Stomach (tissue), 9 donors: Measurements from ENCODE around the gene ANKS1B. TPM values are rescaled to one million over a fixed set of nuclear protein-coding genes. Genes with fewer than 3 reads are reported as not detected.

ENCODE experiments used
- DNase-seq, 2 donors: peaks; one replicate each; pipeline versions ENCODE4 v3.0.0 to v3.0.0-alpha.2; 2013 to 2019
- H3K27ac ChIP-seq, 5 donors: fragments of 200-600 bp in 4 of 5; sonication (generic) in 4 of 5; one replicate each; pipeline ENCODE4 v1.5.1; 2013 to 2019; ENCODE audit warnings: mild to moderate bottlenecking in 1 of 5, moderate library complexity in 1 of 5
- H3K27me3 ChIP-seq, 3 donors: fragments of 200-600 bp; sonication (generic); one replicate each; pipeline ENCODE4 v1.5.1; 2017 to 2019; ENCODE audit warnings: mixed run types in 1 of 3
- H3K36me3 ChIP-seq, 4 donors: fragments of 200-600 bp; sonication (generic); 1 replicate in 3 of 4; 2 replicates in 1 of 4; pipeline ENCODE4 v1.5.1; 2016 to 2019
- H3K4me1 ChIP-seq, 4 donors: fragments of 200-600 bp; sonication (generic); one replicate each; pipeline ENCODE4 v1.5.1; 2016 to 2019
- H3K4me3 ChIP-seq, 4 donors: fragments of 200-600 bp; sonication (generic) in 3 of 4; one replicate each; pipeline ENCODE4 v1.5.1; 2016 to 2019; ENCODE audit warnings: mild to moderate bottlenecking in 1 of 4
- H3K9me3 ChIP-seq, 4 donors: fragments of 200-600 bp; sonication (generic); one replicate each; pipeline ENCODE4 v1.5.1; 2016 to 2019
- CTCF ChIP-seq, 7 experiments: fragments of 450-650 bp in 4 of 7; fragments of 200-600 bp in 3 of 7; sonication (generic) in 3 of 7; IDR thresholded peaks; one replicate each; pipeline ENCODE4 v1.5.1; 2016 to 2019; ENCODE audit warnings: antibody characterized with exemption in 7 of 7, control low read depth in 2 of 7, mild to moderate bottlenecking in 1 of 7
- EP300 ChIP-seq: sonication (generic); formaldehyde crosslinking; IDR thresholded peaks from one replicate; pipeline ENCODE4 v1.6.1; 2017; ENCODE audit warnings: antibody characterized with exemption
- POLR2A ChIP-seq, 4 donors: fragments of 450-650 bp; IDR thresholded peaks; one replicate each; pipeline ENCODE4 v1.6.1; 2016; ENCODE audit warnings: antibody characterized with exemption in 4 of 4, control low read depth in 2 of 4, mild to moderate bottlenecking in 1 of 4, moderate library complexity in 1 of 4
- POLR2AphosphoS5 ChIP-seq, 3 donors: sonication (generic); formaldehyde crosslinking; IDR thresholded peaks; one replicate each; pipeline ENCODE4 v1.6.1; 2016; ENCODE audit warnings: antibody characterized with exemption in 3 of 3
- WGBS, 5 donors: extraction: QIAGEN DNeasy Blood & Tissue Kit in 3 of 5; methylation state at CpG; one replicate each; pipeline versions ENCODE4 v1.1.5 to v1.1.7; 2013 to 2018; 5-methylcytosine and 5-hydroxymethylcytosine counted together
- intact Hi-C: fragments of 100-400 bp; cut with DNase I; formaldehyde crosslinking; loops from one replicate; pipeline ENCODE4 v1.15.1; 2023; ENCODE audit warnings: low total_unique reads
- polyA plus RNA-seq, 3 donors: library from polyadenylated mRNA; stranded (reverse); fragments of 200-250 nt; gene quantifications; one replicate each; pipeline ENCODE4 v1.2.3, GENCODE V29; 2013
- total RNA-seq, 5 donors: library from RNA; depleted of rRNA; stranded (reverse); fragments of >200 nt; gene quantifications; one replicate each; pipeline versions ENCODE4 v1.1.0 to v1.2.3, GENCODE V29; 2014 to 2016
- donor health status: healthy with polysubstance abuse.
- donor health status: Bipolar disorder and iron deficiency.
- donor health status: healthy.

ANKS1B gene
- total and polyA plus RNA-seq, 8 donors = 0.73 to 26.8 (median 2.2) TPM; not detected in 2

GRCh38 chr12:98735821-98736220, 1248.9 kb downstream of the ANKS1B start:
- no peak overlapping the region for H3K27ac ChIP-seq
- H3K9me3 ChIP-seq = no peaks in the 10 kb centered on the region
- 92 to 97% (median 95%) methylated on average over 6 of the region's 6 CpGs for WGBS, 5 donors
- DNase-seq = no peak
- peaks cover 0 to 11% (median 3%) of the 10 kb centered on the region in 4 donors for H3K4me1 ChIP-seq
- H3K27me3 ChIP-seq = no peaks in the 10 kb centered on the region
- intact Hi-C loops = no loop called here
- TF ChIP-seq CTCF (IDR thresholded peaks at IDR 0.05) (no peak), POLR2A (IDR thresholded peaks at IDR 0.05) (no peak), EP300 (no peak), POLR2AphosphoS5 (IDR thresholded peaks at IDR 0.05) (no peak)
- H3K36me3 ChIP-seq = peaks cover 0 to 55% (median 44%) of the 10 kb centered on the region in 4 donors
- H3K4me3 ChIP-seq = no peak overlapping the region

- Histone ChIP-seq H3K27me3 (no peaks in the 10 kb centered on the region), H3K36me3 (peaks cover 3 to 75% (median 62%) of the 10 kb centered on the region in 4 donors), H3K4me1 (peaks cover 0 to 11% (median 3%) of the 10 kb centered on the region in 4 donors), H3K27ac (no peak overlapping the region), H3K4me3 (no peak overlapping the region), H3K9me3 (no peaks in the 10 kb centered on the region)
- DNase-seq = no peak
- no peak for TF ChIP-seq EP300
- TF ChIP-seq CTCF (IDR thresholded peaks at IDR 0.05) = no peak
- no peak for TF ChIP-seq POLR2AphosphoS5 (IDR thresholded peaks at IDR 0.05)
- TF ChIP-seq POLR2A (IDR thresholded peaks at IDR 0.05) = no peak
- intact Hi-C loops = no loop called here
Observed at GRCh38 chr12:98733667-98734350, 1250.9 kb downstream of the ANKS1B start.

- TF ChIP-seq CTCF (IDR thresholded peaks at IDR 0.05) (no peak), POLR2A (IDR thresholded peaks at IDR 0.05) (no peak), EP300 (no peak), POLR2AphosphoS5 (IDR thresholded peaks at IDR 0.05) (no peak)
- Histone ChIP-seq H3K4me1 (no peaks in the 10 kb centered on the region), H3K4me3 (no peak overlapping the region), H3K27me3 (no peaks in the 10 kb centered on the region), H3K36me3 (peaks cover 13 to 99% (median 88%) of the 10 kb centered on the region in 4 donors), H3K27ac (no peak overlapping the region), H3K9me3 (no peaks in the 10 kb centered on the region)
- DNase-seq = no peak
- intact Hi-C loops = no loop called here
Observed at GRCh38 chr12:98730412-98730811, 1254.3 kb downstream of the ANKS1B start.

GRCh38 chr12:98727196-98727595, 1257.5 kb downstream of the ANKS1B start:
- no peak for DNase-seq
- TF ChIP-seq EP300 (no peak), POLR2AphosphoS5 (IDR thresholded peaks at IDR 0.05) (no peak), POLR2A (IDR thresholded peaks at IDR 0.05) (no peak), CTCF (IDR thresholded peaks at IDR 0.05) (no peak)
- H3K27me3 ChIP-seq = no peaks in the 10 kb centered on the region
- no peak overlapping the region for H3K27ac ChIP-seq
- peaks cover 13 to 99% (median 96%) of the 10 kb centered on the region in 4 donors for H3K36me3 ChIP-seq
- intact Hi-C loops = no loop called here
- no peaks in the 10 kb centered on the region for H3K4me1 ChIP-seq
- 93 to 98% (median 96%) methylated on average over 5 of the region's 5 CpGs for WGBS, 5 donors
- H3K9me3 ChIP-seq = no peaks in the 10 kb centered on the region
- no peak overlapping the region for H3K4me3 ChIP-seq
